D721Med (cell line): ENCODE measurements around the gene RPRD1B.
"Not testable (repeated sequence)": the region's sequence is repeated elsewhere in the genome, so short reads cannot be mapped to it uniquely, and the experiment has no call there.

Source experiments
- DNase-seq: peaks from one replicate; pipeline ENCODE4 v3.0.0; 2011; ENCODE audit warnings: low spot score; ENCODE audit not compliant: insufficient read length
- FAIRE-seq: peaks from 2 replicates; lab custom pipeline; 2011; peaks lifted over from hg19 to GRCh38; lab: Jason Lieb, UNC
- TF ChIP-seq, protein P1 (sequence below): IDR thresholded peaks from 2 replicates; pipeline ENCODE4 v1.5.1; 2012; ENCODE audit warnings: mild to moderate bottlenecking, control low read depth; ENCODE audit not compliant: insufficient read depth; ENCODE audit errors: missing control alignments

The RPRD1B gene

DNA sequence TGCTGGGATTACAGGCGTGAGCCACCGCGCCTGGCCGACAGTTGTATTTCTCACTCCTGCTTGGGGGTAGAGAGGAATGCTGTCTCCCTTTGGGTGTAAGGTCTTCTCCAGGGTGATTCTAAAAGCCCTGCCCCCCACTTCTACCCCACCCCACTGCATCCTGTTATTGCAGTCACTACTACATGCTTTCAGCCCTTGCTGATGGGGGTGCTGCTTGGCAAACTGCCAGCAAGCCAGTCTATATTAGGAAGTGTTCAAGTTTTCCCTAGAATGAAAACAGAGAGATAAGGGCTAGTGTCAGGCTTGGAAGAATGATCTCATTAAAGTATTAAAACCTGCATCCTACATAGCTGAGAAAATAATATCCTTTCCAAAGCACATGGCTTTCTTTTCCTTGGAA lies 31.6 kb upstream of the RPRD1B start:
- no peak for FAIRE-seq
- no peak for DNase-seq
- TF ChIP-seq, protein P1, sequence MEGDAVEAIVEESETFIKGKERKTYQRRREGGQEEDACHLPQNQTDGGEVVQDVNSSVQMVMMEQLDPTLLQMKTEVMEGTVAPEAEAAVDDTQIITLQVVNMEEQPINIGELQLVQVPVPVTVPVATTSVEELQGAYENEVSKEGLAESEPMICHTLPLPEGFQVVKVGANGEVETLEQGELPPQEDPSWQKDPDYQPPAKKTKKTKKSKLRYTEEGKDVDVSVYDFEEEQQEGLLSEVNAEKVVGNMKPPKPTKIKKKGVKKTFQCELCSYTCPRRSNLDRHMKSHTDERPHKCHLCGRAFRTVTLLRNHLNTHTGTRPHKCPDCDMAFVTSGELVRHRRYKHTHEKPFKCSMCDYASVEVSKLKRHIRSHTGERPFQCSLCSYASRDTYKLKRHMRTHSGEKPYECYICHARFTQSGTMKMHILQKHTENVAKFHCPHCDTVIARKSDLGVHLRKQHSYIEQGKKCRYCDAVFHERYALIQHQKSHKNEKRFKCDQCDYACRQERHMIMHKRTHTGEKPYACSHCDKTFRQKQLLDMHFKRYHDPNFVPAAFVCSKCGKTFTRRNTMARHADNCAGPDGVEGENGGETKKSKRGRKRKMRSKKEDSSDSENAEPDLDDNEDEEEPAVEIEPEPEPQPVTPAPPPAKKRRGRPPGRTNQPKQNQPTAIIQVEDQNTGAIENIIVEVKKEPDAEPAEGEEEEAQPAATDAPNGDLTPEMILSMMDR, result no peak

DNA sequence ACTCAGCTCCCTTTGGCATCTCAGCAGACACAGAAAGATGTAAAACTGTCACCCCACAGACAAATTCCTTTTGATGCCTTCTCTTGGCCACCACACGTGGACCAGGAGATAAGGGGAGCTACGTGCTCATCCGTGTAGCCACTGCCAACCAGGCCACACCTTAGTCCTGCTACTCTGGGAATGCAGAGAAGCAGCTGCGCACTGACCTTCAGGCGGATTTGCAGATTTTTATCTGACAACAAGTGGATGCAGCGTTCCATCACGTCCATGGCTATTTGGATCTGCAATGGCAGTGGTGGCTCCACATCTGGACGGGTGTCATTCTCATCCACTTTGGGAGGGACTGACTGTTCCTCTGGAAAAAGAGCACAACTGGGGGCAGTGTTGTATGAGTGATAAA lies 31.1 kb upstream of the RPRD1B start:
- TF ChIP-seq, protein P1, result no peak
- no peak for FAIRE-seq
- DNase-seq, result no peak

DNA sequence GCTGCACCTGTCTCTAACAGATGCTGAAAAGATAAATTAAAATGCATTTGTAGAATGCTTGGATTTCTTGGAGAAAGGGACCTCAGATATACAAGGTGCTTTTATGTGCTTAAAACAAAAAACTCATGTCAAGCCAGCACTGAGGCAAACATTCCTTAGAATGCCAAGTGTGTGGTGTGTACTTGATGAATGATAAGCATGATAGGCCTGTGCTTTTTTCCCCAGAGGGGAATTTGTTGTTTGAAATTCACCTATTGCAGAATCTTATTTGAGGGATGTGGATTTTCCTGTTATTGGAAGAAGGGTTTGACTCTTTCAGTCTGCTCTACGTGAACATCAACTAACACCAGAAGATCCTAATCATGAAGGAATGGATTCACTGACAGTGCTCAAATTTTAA lies 29.1 kb upstream of the RPRD1B start:
- no peak for FAIRE-seq
- no peak for DNase-seq
- TF ChIP-seq, protein P1, result no peak

DNA sequence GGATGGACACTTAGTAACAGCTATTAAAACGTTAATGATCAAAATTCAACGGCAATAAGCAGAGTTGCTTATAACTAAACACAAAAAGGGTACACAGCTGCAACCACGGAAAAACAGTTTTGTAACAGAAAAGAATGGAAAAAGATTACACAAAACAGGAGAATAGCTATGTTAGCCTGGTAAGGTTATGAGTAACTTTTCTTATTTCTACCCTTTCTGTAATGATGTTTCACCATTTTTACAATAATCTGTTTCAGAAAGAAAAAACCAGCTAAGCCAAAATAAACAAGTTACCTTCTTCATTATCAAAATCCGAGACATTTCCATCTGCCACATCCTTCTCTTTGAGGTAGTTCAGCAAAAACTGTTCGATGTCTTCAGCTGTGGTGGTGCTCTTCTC lies 27.6 kb upstream of the RPRD1B start:
- no peak for DNase-seq

DNA sequence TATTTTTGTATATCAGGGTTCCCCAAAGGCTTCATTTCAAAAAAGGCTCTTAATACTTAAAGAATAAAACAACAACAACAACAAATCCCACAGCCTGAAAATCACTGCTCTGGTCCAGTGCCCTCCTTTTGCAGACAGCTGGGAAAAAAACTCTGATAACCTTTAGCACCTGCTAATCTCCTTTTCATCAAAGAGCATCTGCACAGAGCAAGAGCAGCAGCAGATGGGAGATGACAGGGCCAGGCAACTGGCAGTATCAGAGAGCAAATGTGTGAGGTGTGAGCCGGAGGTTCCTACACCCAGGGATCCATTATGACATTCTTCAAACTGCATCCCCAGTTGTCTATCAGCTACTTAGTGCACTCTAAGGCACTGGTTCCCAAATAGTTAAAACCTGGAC lies 26.0 kb upstream of the RPRD1B start:
- FAIRE-seq, result peak; percentile 82
- TF ChIP-seq, protein P1, result no peak
- DNase-seq, result no peak

More for the DNA sequence above, 27.6 kb upstream of the RPRD1B start:
- FAIRE-seq, result no peak
- TF ChIP-seq, protein P1, result no peak

DNA sequence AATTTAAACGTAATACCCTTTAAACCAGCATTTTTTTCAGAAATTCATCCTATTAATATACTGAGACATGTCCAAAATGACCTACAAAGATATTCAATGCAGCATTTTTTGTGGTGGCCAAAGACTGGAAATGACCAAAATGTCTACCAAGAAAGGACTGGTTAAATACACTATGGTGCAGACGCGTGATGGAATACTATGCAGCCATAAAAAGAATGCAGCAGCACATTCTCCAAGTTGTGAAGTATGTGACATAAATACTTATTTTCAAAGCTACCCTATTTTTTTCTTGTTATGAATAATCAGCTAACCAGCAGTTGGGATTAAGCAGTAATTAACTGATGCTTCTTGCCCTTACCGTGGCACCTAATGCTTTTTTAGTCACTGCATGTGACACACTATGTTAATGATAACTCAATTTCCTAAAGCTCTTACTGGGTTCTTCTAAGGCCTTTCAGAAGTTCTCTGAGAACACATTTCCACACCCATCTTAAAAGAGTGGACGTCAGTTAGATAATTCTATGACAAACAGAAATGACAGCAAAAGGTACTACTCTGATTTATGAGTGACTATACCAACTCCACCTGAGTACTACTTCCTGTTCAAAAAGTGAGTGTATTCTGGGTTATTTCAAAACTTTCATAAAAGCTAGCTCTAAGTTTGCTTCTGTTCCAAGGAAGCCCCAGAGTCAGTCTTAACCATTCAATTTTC lies 25.2 kb upstream of the RPRD1B start:
- DNase-seq, result no peak
- TF ChIP-seq, protein P1, result no peak
- FAIRE-seq, result no peak

DNA sequence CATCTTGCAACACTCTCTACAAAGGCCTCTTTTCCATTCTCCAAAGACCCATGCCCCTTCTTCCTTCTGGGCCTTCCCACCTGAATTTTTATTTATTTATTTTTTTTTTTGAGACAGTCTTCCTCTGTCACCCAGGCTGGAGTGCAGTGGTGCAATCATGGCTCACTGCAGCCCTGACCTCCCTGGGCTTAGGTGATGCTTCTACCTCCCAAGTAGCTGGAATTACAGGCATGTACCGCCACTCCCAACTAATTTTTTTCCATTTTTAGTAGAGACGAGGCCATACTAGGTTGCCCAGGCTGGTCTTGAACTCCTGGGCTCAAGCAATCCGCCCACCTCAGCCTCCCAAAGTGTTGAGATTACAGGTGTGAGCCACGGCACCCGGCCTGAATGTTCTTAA lies 24.1 kb upstream of the RPRD1B start:
- not testable (repeated sequence) for DNase-seq, FAIRE-seq

DNA sequence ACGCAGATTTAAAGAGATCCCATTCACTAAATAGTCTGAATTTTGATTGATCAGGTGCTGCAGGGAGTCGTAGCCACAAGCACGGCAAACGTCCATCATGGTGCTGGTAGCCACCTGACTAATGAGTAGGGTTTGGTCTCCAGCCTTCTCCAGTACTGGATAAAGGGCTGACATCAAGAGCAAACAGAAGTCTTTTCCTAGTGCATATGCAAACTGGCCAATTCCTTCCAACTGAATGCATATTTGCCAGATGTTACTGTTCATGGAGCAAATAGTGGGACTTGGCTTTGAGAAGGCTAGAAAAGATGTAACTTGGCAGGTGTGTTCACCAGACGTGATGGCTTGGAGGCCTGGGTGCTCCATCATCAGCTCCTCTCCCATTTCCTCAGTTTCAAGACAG lies 21.9 kb upstream of the RPRD1B start:
- FAIRE-seq (no peak), DNase-seq (no peak)
- TF ChIP-seq, protein P1, result no peak
